GM03348 (cell line): Measurements from ENCODE around the gene SWAP70.

Experiments
- DNase-seq: peaks from one replicate; pipeline ENCODE4 v3.0.0; 2012; ENCODE audit warnings: low spot score

The SWAP70 gene

DNA sequence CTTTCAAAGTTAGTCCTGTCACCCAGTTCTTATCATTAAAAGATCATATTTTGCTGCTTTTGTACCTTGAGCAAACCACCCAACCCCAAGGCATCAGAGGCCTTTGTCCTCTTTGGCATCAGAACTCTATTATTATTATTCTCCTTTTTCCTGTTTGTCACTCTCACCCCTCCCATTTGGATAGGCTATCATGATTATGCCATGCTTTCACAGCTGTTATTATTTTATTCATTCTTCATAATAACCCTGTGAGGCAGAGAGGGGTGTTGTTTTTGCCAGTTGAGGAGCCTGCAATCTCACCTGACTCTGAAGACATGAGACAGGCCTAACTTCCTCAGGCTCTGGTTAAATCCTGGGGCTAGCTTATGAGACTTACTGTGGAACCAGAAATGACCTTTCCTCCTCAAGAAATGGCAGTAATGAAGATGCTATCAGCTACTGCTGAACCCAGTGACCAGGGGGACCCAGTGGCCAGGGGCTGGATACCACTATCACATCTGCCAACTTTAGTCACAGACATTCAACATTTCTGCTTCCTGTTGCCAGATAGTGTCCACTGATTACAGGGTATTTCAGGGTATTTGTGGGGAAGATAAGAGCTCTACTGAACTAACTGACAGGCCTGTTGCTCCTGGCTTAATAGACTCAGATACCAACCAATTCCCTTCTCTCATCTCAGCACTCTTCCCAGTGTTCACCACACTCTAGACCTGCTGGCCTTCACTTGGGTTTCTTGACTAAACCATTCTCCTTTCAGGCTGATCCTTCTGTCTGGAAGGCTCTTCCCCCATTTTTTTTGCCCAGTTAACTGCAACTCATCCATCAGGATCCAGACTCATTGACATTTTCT, 11.8 kb upstream of the SWAP70 start:
- no peak for DNase-seq

DNA sequence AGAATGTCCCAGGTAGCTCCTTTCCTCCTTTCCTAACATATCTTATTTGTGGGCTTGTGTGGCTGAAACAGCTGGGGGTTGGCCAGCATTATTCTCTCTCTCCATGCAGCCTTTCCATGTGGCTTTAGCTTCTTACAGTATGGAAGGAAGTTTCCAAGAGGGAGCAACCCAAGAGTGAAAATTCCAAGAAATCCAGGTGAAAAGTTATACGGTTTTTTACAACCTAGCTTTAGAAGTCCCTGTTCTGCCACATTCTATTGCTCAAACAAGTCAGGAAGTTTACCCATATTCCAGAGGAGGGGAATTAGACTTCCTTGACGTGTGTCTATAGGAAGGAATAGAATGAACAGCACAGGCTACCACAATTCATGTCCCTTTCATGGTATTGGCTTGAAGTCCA, 10.0 kb upstream of the SWAP70 start:
- no peak for DNase-seq

DNA sequence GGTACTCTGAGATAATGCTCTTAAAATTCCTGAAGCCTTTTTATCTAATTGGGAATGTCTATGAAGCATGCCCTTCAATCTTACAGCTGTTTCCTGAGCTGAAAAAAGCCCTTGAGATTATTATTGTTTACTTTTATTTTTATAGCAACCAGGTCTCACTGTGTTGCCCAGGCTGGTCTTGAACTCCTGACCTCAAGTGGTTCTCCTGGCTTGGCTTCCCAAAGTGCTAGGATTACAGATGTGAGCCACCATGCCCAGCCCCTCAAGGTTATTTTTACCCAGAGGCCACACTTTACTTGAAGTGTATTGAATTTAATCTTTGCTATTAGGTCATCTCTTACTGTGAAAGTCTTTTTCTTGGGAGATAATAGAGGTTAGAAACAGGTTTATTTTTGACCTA, 7.0 kb upstream of the SWAP70 start:
- DNase-seq, result no peak

DNA sequence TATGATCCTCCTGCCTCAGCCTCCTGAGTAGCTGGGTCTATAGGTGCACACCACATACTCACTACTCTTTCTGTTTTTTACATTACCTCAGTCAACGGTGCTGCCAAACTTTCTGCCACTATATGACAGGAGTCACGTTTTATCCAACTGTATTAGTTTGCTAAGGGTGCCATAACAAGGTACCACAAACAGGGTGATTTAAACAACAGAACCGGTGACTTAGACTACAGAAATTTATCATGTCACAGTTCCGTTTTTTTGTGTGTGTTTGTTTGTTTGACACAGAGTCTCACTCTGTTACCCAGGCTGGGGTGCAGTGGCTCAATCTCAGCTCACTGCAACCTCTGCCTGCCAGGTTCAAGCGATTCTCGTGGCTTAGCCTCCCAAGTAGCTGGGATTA, 6.3 kb upstream of the SWAP70 start:
- no peak for DNase-seq

DNA sequence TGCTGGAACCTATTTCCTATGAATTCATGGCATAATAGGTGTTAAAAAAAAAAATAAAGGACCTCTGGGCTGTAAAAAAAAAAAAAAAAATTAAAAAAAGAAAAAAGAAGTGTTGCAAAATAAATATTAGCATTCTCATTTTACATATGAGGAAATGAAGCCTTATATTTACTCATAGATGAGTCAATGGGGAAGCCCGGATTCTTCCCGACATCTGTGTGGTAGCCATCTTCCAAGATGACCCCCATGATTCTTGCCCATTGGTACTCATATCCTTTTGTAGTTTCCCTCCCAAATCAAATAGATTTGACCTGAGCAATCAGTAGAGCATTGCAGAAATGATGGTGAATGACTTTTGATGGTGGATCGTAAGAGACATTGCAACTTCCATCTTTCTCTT, 3.0 kb upstream of the SWAP70 start:
- DNase-seq, result no peak

DNA sequence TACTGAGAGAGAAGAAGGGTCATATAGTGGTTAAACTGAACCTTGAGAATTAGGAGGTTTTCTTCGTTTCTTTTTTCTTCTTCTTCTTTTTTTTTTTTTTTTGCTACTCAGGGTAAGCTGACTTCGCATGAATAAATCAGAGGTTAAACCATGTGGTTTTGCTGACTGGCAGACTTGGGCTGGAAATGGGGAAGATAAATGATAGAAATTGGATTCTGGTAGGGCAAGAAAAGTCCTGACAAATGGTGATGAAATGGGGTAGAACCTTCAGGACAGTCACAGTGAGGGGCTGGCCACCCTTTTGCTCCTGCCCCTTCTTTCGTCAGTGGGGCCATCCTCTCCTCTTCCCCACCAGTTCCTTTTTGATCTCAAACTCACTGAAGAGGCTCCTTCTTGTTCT, 1.6 kb upstream of the SWAP70 start:
- no peak for DNase-seq

DNA sequence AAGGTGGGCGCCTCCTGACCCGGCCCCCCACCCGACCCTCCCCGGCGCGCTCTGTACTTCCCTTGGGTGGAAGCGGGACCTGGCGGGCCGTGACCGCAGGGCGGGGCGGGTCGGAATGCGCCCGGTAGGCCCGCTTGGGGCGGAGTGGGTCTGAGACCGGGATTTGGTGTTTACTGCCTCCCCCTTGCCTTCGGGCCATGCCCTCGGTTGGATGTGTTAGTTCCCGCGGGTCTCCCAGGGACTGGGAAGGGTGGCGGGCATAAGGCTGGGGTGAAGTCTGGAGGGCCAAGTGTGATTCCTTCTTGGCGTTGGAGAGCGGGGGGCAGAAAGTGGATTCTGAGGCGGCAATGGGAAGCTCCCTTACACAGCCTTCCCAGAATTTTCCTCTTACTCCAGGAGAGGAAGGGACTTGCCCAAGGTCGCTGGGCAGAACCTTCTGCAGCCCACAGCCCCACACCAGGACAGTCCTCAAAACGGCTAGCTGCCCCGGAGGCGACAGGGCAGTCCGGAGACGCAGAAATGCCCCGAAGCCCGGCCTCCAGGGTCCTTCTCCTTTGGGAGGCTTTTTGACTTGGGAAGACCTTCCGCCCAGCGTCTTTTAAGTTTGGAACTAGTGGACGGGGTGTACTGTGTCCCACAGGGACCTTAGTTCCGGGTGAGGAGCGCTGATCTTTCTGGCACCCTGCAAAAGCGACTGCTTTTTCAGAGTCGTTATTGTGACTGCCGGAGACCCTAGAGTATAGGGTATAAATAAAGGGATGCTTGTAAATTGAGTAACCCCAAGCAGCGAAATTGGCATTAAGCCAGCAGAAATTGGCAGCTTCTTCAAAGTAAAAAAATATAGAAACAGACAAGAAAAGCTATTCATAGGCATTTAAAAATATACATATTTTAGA, 647 bp downstream of the SWAP70 start:
- peak; percentile 68 for DNase-seq

DNA sequence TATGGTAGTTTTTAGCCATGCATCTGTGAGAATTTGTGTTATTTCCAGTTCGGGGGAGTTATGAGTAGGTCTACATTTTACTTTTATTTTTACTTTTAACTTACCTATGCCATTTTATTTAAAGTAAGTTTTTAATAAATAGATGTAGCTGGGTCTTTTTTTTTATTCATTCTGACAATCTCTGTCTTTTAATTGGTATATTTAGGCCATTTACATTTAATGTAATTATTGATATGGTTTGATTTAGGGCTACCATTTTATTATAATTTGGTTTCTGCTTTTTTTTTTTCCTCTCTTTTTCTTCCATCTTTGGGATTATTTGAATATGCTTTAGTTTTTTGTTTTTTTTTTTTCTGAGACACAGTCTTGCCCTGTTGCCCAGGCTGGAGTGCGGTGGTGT, 1.9 kb downstream of the SWAP70 start:
- no peak for DNase-seq

DNA sequence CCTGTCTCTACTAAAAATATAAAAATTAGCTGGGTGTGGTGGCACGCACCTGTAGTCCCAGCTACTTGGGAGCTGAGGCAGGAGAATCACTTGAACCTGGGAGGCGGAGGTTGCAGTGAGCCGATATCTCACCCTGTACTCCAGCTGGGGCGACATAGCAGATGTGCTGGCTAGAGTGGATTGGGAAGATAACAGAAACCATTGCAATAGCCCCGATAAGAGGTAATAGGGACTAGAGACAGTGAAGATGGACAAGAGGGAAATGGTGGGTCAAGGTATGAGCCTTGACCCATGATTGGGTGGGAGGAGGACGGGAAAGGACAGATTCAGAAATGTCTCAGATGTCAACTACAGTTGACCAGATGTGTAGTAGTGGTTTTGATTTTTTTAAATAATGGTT, 6.1 kb downstream of the SWAP70 start:
- DNase-seq, result no peak

DNA sequence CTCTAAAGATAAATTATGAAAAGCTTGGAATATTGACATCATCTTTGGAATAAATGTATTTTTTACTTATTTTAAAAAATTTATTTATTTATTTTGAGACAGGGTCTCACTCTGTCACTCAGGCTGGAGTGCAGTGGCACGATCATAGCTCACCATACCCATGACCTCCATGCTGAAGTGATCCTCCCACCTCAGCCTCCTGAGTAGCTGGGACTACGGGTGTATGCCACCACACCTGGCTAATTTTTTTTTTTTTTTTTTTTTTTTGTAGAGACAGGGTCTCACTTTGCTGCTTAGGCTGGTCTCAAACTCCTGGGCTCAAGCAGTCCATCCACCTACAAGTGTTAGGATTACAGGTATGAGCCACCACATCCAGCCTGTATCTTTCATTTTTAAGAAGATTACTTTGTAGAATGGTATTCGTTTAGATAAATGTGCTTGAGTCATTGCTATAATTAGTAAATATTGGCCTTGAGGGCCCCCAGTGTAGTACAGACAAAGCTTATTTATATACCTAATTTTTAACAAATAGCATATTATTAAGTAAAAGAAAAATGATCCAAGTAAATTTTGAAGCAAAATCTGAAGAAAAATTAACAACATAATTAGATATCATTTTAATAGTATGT, 8.5 kb downstream of the SWAP70 start:
- DNase-seq, result no peak

DNA sequence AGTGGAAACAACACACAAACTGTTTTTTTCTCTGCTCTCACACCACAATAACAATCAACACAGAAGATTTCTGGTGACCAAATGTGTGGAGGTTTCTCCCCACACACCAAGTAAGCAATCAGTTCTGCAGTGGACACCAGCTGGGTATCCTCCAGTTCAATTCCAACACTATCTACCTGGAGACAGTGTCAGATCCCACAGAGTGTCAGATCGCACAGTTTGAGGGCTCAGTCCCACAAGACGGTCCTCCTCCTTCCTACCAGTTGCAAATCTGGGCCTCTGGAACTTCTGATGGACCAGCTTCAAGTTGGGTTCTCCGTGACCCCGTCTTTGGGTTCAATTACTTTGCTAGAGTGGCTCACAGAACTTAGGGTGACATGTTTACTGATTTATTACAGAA, 9.0 kb downstream of the SWAP70 start:
- no peak for DNase-seq

DNA sequence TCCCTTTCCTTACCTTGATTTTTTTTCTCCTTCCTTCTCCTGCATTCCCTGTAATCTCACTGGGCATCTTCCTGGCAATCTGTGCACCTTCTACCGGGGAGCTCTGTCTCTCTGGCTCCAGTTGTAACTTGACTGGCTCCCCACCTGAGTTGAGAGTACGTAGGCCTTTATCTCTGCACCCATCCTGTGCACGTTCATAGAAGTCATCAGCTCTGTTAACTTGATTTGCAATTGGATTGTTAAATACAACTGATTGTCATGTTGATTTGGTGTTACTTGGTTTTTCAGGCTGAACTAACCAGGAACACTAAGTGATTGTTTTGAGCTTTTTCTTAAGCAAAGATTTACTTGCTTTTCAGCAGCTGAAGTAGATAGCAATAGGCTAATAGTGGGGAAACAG, 11.8 kb downstream of the SWAP70 start:
- no peak for DNase-seq

DNA sequence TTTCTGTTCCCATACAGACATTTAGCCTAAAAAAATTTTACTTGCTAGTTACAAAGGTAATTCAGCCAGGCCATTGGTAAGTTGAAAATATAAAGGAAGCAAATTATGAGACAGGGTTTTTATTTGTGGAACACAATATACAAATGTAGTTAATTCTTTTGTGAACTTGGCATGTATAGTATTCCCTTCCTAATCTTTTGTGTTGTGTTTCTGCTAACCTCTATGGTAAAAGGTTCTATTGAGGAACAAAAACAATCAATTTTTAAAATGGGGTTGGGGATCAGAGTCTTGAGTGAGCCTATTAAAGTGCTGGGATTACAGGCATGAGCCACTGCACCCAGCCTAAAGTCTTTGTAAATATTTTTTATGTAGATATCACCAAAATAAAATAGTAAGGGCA, 14.1 kb downstream of the SWAP70 start:
- no peak for DNase-seq

DNA sequence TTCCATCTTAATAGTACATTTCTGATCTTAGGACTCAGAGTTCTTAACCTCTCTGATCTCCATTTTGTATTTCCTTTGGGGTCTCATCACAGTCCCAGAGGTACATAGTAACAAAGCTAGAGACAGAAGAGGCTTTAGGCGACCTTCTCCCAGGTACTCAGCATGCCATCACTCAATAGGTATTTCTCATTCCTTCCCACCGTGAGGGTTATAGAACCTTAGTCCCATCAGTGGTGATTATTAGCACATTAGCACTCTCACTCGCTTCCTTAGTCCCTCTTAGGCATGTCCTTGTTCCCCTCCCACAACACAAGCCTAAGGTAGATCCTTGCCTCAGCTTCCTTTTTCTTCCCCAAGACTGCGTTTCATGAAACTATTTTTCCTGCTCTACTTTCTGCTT, 14.7 kb downstream of the SWAP70 start:
- DNase-seq, result no peak

DNA sequence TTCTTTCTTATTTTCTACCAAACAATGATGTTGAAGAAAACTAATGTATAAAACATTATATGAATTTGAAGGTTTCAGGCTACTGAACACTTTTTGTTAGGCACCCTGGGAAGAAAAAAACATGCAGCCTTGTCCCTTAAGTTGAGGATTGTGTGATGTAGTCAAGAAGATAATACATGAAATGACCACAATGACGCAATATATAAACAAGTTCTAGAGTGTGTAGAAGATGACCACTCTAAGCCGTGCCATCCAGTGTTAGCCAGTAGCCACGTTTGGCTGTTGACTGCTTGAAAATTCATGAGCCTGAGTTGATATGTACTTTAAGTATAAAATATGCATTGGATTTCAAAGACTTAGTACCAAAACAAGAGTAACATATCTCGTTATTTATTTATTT, 16.2 kb downstream of the SWAP70 start:
- no peak for DNase-seq

DNA sequence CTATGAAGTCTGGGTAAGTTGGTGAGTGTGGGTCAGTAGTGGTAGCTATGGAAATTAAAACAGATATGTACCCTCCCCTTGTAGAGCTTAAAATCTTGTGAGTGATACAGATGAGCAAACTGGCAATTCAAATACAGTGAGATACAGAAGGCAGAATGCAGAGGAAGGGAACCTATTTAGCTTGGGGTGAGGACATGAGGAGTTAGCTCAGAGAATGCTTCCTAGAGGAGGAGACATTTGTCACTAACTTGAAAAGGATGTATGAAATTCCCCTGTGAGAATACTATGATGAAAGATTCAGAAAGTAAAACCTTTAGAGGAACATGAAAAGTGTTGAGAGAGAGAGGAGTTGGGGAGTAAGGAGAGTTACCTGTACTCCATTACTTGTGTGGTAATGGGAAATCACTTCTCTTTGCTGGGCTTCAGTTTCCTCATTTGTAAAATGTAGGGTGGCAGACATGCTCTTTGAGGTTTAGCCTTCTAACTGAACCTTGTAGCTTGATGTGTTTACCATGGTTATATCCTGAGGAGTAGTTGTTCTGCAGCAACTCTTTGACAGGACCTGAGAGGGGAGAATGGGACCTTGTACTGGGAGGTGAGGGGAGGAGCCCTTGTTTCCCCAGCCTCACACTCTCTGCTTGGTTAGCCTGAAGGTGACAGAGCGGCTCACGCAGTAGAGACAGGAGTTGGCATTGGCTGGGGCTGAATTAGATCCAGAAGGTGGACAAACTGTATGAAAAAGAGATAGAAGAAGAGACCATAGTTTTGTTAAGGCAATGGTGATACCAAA, 17.9 kb downstream of the SWAP70 start:
- no peak for DNase-seq

DNA sequence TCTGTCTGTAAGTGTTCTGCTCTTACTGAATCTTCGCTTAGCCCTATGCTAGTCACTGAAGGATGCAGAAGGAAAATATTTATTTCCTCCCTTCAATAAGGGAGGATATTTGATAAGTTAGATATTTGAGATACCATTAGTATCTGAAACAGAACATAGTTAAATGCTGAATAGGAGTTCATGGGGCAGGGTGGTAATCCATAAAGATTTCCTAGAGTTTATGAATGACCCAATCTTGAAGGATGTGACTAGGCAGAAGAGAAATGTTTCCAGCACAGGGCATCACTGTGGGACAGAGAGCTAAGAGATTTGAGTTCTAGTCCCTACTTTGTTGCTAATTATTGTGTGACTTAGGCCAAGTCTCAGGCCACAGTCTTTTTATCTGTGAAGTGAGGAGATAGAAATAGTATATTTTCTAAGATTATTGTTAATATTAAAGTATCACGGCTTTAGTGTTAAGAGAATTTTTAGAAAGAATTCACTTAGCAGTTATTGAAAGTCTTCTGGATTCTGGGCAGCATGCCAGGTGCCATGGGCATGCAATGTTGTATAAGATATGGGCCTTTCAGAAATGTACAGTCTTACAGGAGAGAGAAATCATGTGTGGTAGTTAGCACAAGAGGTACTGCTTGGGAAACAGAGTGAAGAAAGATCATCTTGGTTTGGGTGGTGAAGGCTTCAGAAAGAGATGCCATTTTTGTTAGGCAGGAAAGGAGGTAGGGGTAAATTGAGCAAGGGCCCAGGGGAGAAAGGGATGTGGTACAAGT, 24.0 kb downstream of the SWAP70 start:
- no peak for DNase-seq

DNA sequence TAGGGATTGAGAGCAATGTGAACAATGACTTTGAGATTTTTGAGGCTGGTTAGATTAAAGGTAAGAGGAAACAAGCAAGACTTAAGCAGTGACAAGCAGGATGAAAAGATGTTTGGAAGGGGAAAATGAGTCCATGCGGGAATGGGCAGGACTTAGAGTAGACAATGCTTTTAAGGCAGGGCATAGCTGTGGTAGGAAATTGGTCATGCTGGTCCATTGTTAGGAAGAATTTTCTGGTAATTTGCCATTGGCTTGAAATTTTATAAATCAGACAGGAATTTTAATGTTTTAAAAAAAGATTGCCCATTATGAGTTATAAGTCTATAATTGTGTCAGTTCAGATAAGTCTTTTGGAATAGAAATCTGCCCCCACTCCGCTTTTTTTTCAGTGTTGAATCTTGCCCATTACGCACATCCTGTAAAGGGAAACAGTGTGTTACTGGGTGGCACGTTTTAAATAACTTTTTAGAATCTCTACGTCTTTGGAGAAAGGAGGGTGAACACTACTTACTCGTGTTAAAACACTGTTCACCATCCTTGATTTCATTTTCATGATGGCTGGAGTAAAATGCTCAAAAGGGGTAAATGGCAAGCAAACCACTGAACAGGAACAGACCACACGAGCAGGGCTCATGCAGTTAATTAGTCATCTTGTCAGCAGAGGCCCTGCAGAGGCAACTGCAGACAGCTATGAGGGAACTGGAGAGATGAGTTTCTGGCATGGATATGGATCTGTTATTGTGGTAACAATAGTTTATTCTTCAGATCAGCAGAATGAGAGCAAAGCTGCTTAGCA, 25.0 kb downstream of the SWAP70 start:
- peak; percentile 52 for DNase-seq

DNA sequence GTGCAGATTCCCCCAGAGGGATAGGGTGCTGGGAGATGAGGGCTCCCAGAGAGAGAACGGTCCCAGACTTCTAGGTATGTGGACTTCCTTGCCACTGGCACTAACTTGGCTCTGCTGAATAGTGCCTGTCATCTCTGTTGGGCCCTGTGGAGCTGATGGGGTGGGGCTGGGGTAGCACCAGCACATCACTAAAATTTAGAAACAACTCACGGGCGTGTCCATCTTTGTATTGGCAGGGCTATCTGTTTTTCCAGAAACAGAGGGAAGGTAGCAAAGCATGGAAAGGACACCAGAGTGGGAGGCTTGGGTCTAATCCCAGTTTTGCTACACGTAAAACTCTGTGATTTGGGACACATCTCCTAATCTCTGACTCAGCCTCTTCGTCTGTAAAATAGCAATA, 25.8 kb downstream of the SWAP70 start:
- no peak for DNase-seq

DNA sequence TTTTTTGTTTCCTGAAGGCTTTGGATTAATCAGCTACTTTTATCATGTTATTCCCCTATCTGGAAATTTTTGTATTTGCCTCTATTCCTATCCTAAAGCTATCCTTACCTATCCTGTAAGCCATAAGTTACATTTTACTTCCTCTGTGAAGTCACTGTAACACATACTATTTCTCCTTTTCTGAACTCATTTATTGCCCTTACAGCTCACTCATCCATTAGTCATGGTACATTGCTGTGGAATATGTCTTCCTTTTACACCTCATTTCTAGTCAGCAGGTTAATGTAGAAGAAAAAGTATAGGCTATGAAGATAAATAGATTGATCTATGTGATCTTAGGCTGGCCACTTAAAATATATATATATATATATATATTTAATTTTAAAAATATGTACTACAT, 28.0 kb downstream of the SWAP70 start:
- DNase-seq, result no peak
